ENCODE results near the gene MIA3.
"Not testable (repeated sequence)": the region's sequence is repeated elsewhere in the genome, so short reads cannot be mapped to it uniquely, and the experiment has no call there.

MIA3 gene

GRCh38 chr1:222656391-222657155 lies 38.7 kb downstream of the MIA3 start:
- FAIRE-seq (no peak), DNase-seq (ENCODE audit: insufficient read length, low spot score) (no peak)
- TF ChIP-seq, protein P1, sequence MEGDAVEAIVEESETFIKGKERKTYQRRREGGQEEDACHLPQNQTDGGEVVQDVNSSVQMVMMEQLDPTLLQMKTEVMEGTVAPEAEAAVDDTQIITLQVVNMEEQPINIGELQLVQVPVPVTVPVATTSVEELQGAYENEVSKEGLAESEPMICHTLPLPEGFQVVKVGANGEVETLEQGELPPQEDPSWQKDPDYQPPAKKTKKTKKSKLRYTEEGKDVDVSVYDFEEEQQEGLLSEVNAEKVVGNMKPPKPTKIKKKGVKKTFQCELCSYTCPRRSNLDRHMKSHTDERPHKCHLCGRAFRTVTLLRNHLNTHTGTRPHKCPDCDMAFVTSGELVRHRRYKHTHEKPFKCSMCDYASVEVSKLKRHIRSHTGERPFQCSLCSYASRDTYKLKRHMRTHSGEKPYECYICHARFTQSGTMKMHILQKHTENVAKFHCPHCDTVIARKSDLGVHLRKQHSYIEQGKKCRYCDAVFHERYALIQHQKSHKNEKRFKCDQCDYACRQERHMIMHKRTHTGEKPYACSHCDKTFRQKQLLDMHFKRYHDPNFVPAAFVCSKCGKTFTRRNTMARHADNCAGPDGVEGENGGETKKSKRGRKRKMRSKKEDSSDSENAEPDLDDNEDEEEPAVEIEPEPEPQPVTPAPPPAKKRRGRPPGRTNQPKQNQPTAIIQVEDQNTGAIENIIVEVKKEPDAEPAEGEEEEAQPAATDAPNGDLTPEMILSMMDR (IDR thresholded peaks at IDR 0.05; ENCODE audit: insufficient read depth, missing control alignments) = no peak

DNA sequence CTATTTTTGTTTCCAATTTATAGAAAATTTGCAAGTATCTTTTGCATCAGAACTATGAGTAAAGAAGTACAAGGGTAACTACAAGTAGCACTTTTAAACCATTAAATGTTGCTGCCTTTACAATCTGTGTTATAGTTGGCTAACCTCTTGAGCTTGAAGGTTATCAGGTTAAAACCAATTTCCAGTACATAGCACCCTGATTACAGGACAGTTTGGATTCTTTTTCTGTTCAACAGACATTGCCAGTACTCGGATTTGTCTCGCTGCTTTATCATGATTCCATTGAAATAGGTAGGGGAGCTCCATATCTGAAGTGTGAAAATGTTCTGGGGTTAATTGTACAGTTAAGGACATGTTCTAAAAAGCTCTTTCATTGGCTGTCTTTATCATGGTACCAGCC lies 40.0 kb downstream of the MIA3 start:
- FAIRE-seq = no peak
- TF ChIP-seq, protein P1 (IDR thresholded peaks at IDR 0.05; ENCODE audit: insufficient read depth, missing control alignments) = no peak
- no peak for DNase-seq (ENCODE audit: insufficient read length, low spot score)

- DNase-seq (ENCODE audit: insufficient read length, low spot score) = no peak
- TF ChIP-seq, protein P1 (IDR thresholded peaks at IDR 0.05; ENCODE audit: insufficient read depth, missing control alignments) = no peak
- FAIRE-seq = peak; percentile 61
These were observed 45.6 kb downstream of the MIA3 start for GRCh38 chr1:222663431-222663934.

- FAIRE-seq (no peak), DNase-seq (ENCODE audit: insufficient read length, low spot score) (no peak)
- TF ChIP-seq, protein P1 (IDR thresholded peaks at IDR 0.05; ENCODE audit: insufficient read depth, missing control alignments) = no peak
These were observed 48.1 kb downstream of the MIA3 start for GRCh38 chr1:222665964-222666363.

DNA sequence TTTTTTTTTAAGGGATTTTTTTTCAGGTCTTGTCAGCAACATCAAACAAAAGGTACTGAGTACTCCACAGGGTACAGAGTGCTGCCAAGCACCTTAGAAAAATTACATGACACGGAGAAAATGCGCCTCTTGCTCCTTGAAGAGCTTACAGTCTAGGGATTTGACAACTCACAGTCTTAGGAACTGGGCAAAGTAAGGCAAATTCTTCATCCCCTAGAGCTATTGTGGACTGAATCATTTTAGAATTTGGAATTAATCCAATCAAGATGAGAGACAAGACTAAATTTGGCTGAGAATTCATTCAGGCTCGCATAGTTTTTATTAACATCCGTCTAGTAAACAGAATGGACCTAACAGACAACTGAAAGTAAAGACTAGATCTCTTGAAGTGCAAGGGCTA lies 50.3 kb downstream of the MIA3 start:
- DNase-seq (ENCODE audit: insufficient read length, low spot score); FAIRE-seq: not testable (repeated sequence)

DNA sequence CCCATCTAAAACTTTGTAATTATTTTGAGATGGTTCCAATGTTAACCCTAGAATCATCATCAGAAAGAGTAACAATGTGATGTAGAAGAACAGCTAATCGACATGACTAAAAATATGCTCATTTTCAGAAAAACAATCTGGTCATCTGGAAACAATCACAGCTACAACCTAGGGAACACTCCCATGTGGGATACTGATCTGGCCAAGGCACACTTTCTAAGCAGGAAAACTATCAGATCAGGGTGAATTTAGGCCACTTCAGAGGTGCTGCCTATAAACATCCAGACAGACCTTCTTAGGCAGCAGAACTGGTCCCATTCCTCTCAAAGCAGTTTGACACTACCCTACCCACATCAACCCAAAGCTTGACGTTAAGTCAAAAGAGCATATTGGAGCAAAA lies 51.2 kb downstream of the MIA3 start:
- FAIRE-seq = peak; percentile 86
- DNase-seq (ENCODE audit: insufficient read length, low spot score) = not testable (repeated sequence)

- FAIRE-seq = no peak
- TF ChIP-seq, protein P1 (IDR thresholded peaks at IDR 0.05; ENCODE audit: insufficient read depth, missing control alignments) = no peak
- DNase-seq (ENCODE audit: insufficient read length, low spot score) = no peak
These were observed 52.2 kb downstream of the MIA3 start for GRCh38 chr1:222670110-222670509.

- DNase-seq (ENCODE audit: insufficient read length, low spot score) (no peak), FAIRE-seq (no peak)
- TF ChIP-seq, protein P1 (IDR thresholded peaks at IDR 0.05; ENCODE audit: insufficient read depth, missing control alignments) = no peak
These were observed 62.2 kb downstream of the MIA3 start for GRCh38 chr1:222680080-222680479.
